SK-N-SH treated with all-trans-retinoic acid at 6 μM for 48 hours (cell line): Measurements from ENCODE around the gene GPRIN1.

Source experiments
- ARNTL ChIP-seq: fragments of 450-650 bp; formaldehyde crosslinking; IDR thresholded peaks from 2 replicates; pipeline ENCODE4 v1.5.0; 2020; ENCODE audit warnings: low read depth, mild to moderate bottlenecking, moderate library complexity, borderline replicate concordance
- BACH2 ChIP-seq: fragments of 250-450 bp; sonication (Bioruptor Pico); IDR thresholded peaks from 2 replicates; pipeline ENCODE4 v1.9.0; 2021; ENCODE audit warnings: mild to moderate bottlenecking, borderline replicate concordance
- GLIS3 ChIP-seq: fragments of 250-450 bp; sonication (Bioruptor Pico); IDR thresholded peaks from 2 replicates; pipeline ENCODE4 v1.5.0; 2020; ENCODE audit warnings: mild to moderate bottlenecking, moderate library complexity
- OSR1 ChIP-seq: fragments of 250-450 bp; sonication (Bioruptor Pico); IDR thresholded peaks from 2 replicates; pipeline ENCODE4 v1.8.0; 2022; ENCODE audit warnings: moderate library complexity, mild to moderate bottlenecking, inconsistent platforms
- TOX ChIP-seq: fragments of 250-450 bp; sonication (Bioruptor Pico); IDR thresholded peaks from 2 replicates; pipeline ENCODE4 v1.8.0; 2021; ENCODE audit warnings: mild to moderate bottlenecking, moderate library complexity, borderline replicate concordance
- ZC3H10 ChIP-seq: fragments of 250-450 bp; sonication (Bioruptor Pico); IDR thresholded peaks from 2 replicates; pipeline ENCODE4 v1.5.1; 2021; ENCODE audit warnings: mild to moderate bottlenecking, moderate library complexity
- ZFP3 ChIP-seq: fragments of 250-450 bp; sonication (Bioruptor Pico); IDR thresholded peaks from 2 replicates; pipeline ENCODE4 v1.5.0; 2020; ENCODE audit warnings: mild to moderate bottlenecking, moderate library complexity
- TF ChIP-seq, protein P1 (sequence below): fragments of 250-450 bp; sonication (Bioruptor Pico); IDR thresholded peaks from 2 replicates; pipeline ENCODE4 v1.5.0; 2020; ENCODE audit warnings: mild to moderate bottlenecking, moderate library complexity
- TF ChIP-seq, protein P2 (sequence below): fragments of 250-450 bp; sonication (Bioruptor Pico); IDR thresholded peaks from 2 replicates; pipeline ENCODE4 v1.8.0; 2020; ENCODE audit warnings: mild to moderate bottlenecking, moderate library complexity, borderline replicate concordance

DNA sequence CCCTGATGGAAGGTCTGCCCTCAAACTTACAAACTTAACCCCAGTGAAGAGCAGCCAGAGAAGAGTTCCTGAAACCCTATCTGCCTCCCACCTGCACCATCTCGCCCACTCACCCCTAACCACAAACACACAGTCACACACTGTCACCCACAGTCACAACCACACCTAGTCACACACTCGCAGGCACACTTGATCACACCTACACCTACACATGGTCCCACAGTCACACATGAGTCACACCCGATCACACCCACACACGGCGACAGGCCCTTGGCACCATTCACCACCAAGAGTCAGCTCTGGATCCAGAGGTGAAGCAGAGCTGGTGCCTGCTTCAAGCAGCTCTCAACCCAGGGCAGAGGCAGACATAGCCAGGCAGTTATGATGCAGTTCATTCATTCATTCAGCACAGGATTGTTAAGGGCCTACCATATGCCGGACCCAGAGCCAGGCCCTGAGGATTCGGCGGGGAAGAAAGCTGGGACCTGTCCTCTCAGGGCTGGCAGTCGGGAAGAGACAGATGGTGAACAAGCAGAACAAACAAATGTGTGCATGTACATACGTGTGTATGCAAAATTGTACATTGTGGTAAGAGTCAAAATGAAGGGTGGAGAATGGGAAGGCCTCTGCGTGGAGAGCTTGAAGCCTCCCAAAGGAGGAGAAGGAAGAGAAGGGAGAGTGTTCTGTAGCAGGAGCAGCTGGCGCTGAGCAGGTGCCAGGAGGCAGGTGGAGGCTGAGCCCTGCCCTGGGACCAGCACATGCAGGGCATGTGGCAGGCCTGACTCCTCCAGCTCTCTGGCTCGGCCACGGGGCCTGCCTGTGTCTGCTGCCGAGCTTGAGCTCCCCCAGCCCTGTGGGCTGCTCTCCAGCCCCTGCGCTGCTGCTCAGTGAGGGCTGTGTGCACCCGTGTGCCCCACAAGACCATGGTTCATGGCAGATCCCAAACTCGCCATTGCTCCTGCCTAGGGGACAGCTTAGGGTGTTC, 43.7 kb upstream of the GPRIN1 start:
- no peak for TF ChIP-seq ARNTL (CRISPR knock-in tag)
- no peak for TF ChIP-seq BACH2
- TF ChIP-seq TOX (CRISPR knock-in tag) = no peak
- TF ChIP-seq OSR1 = no peak
- TF ChIP-seq ZFP3 = no peak
- TF ChIP-seq, protein P1, sequence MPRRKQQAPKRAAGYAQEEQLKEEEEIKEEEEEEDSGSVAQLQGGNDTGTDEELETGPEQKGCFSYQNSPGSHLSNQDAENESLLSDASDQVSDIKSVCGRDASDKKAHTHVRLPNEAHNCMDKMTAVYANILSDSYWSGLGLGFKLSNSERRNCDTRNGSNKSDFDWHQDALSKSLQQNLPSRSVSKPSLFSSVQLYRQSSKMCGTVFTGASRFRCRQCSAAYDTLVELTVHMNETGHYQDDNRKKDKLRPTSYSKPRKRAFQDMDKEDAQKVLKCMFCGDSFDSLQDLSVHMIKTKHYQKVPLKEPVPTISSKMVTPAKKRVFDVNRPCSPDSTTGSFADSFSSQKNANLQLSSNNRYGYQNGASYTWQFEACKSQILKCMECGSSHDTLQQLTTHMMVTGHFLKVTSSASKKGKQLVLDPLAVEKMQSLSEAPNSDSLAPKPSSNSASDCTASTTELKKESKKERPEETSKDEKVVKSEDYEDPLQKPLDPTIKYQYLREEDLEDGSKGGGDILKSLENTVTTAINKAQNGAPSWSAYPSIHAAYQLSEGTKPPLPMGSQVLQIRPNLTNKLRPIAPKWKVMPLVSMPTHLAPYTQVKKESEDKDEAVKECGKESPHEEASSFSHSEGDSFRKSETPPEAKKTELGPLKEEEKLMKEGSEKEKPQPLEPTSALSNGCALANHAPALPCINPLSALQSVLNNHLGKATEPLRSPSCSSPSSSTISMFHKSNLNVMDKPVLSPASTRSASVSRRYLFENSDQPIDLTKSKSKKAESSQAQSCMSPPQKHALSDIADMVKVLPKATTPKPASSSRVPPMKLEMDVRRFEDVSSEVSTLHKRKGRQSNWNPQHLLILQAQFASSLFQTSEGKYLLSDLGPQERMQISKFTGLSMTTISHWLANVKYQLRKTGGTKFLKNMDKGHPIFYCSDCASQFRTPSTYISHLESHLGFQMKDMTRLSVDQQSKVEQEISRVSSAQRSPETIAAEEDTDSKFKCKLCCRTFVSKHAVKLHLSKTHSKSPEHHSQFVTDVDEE (CRISPR knock-in tag) = no peak
- TF ChIP-seq ZC3H10 = no peak
- TF ChIP-seq, protein P2, sequence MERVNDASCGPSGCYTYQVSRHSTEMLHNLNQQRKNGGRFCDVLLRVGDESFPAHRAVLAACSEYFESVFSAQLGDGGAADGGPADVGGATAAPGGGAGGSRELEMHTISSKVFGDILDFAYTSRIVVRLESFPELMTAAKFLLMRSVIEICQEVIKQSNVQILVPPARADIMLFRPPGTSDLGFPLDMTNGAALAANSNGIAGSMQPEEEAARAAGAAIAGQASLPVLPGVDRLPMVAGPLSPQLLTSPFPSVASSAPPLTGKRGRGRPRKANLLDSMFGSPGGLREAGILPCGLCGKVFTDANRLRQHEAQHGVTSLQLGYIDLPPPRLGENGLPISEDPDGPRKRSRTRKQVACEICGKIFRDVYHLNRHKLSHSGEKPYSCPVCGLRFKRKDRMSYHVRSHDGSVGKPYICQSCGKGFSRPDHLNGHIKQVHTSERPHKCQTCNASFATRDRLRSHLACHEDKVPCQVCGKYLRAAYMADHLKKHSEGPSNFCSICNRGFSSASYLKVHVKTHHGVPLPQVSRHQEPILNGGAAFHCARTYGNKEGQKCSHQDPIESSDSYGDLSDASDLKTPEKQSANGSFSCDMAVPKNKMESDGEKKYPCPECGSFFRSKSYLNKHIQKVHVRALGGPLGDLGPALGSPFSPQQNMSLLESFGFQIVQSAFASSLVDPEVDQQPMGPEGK (CRISPR knock-in tag) = no peak
- TF ChIP-seq GLIS3 (CRISPR knock-in tag) = no peak
